CD4-positive, alpha-beta T cell (primary cell): ENCODE measurements around the gene KIAA0586. TPM values are rescaled to one million over a fixed set of nuclear protein-coding genes. Genes with fewer than 3 reads are reported as not detected.
"Not testable (repeated sequence)": the region's sequence is repeated elsewhere in the genome, so short reads cannot be mapped to it uniquely, and the experiment has no call there.

Experiments
- ATAC-seq: fragments of 200-7000 bp; cut with Tn5 transposase; one replicate; pipeline ENCODE4 v1.10.0; 2022; ENCODE audit warnings: mild to moderate bottlenecking; ENCODE audit not compliant: poor library complexity
- CTCF ChIA-PET: fragments of 350-600 bp; sonication (Branson Sonifier 250); formaldehyde crosslinking; loops from one replicate; lab custom pipeline; 2021; ENCODE audit warnings: antibody characterized with exemption, inconsistent platforms; lab: Charles Lee
- POLR2A ChIA-PET: fragments of 350-600 bp; sonication (Branson Sonifier 250); formaldehyde crosslinking; loops from one replicate; lab custom pipeline; 2021; ENCODE audit warnings: antibody characterized with exemption, inconsistent platforms; lab: Charles Lee
- DNase-seq, 14 experiments: peaks; one replicate each; pipeline ENCODE4 v3.0.0-alpha.2; 2013 to 2020; ENCODE audit warnings: mixed read lengths in 2 of 14
- H3K27ac ChIP-seq, 2 donors: one replicate each; pipeline versions ENCODE4 v1.5.1 to v1.7.0; 2013; ENCODE audit warnings: low read length in 2 of 2, low read depth in 1 of 2, mild to moderate bottlenecking in 1 of 2
- H3K27me3 ChIP-seq, 2 experiments: 1 replicate in 1 of 2; 2 replicates in 1 of 2; pipeline versions ENCODE4 v1.6.1 to v1.7.0; 2013; ENCODE audit warnings: low read length in 2 of 2, control low read depth in 1 of 2, mild to moderate bottlenecking in 1 of 2, moderate library complexity in 1 of 2; ENCODE audit not compliant: insufficient read depth in 2 of 2, control insufficient read depth in 1 of 2
- H3K36me3 ChIP-seq: one replicate; pipeline ENCODE4 v1.6.1; 2013; ENCODE audit warnings: low read length, control low read depth; ENCODE audit not compliant: insufficient read depth
- H3K4me1 ChIP-seq: one replicate; pipeline ENCODE4 v1.6.1; 2013; ENCODE audit warnings: low read length, control low read depth; ENCODE audit not compliant: insufficient read depth
- H3K4me3 ChIP-seq: one replicate; pipeline ENCODE4 v1.5.1; 2013; ENCODE audit warnings: mild to moderate bottlenecking, low read length, moderate library complexity
- H3K9me3 ChIP-seq, 2 experiments: 1 replicate in 1 of 2; 2 replicates in 1 of 2; pipeline versions ENCODE4 v1.6.1 to v1.7.0; 2013; ENCODE audit warnings: low read length in 2 of 2, mild to moderate bottlenecking in 2 of 2, control low read depth in 1 of 2, moderate library complexity in 1 of 2; ENCODE audit not compliant: control insufficient read depth in 1 of 2, insufficient read depth in 1 of 2
- H3K27ac Mint-ChIP-seq: one replicate; pipeline ENCODE4 v1.8.0; 2020; ENCODE audit warnings: mixed read lengths
- H3K27me3 Mint-ChIP-seq: one replicate; pipeline ENCODE4 v1.8.0; 2021; ENCODE audit warnings: mixed read lengths
- H3K36me3 Mint-ChIP-seq: one replicate; pipeline ENCODE4 v1.8.0; 2021; ENCODE audit warnings: low read depth, mixed read lengths
- H3K4me1 Mint-ChIP-seq: one replicate; pipeline ENCODE4 v1.8.0; 2021; ENCODE audit warnings: low read depth, mixed read lengths
- H3K4me3 Mint-ChIP-seq: one replicate; pipeline ENCODE4 v1.8.0; 2020; ENCODE audit warnings: mild to moderate bottlenecking, mixed read lengths
- H3K9me3 Mint-ChIP-seq: one replicate; pipeline ENCODE4 v1.8.0; 2020; ENCODE audit warnings: mixed read lengths
- intact Hi-C, 2 experiments: fragments of 100-400 bp; cut with DNase I in 1 of 2; cut with micrococcal nuclease in 1 of 2; formaldehyde crosslinking; loops; one replicate each; pipeline versions ENCODE4 v1.15.1 to v1.9.0; 2023 to 2025; cut with DNase I, micrococcal nuclease
- total RNA-seq, 174 experiments: library from RNA in 2 of 174; stranded (reverse) in 2 of 174; gene quantifications; one replicate each; pipeline ENCODE4 v1.2.3 and lab custom pipeline; 2021 to 2026
- TF ChIP-seq, protein P1 (sequence below): fragments of 200-600 bp; IDR thresholded peaks from one replicate; pipeline ENCODE4 v1.8.0; 2022; ENCODE audit warnings: antibody characterized with exemption, mild to moderate bottlenecking

KIAA0586 gene
- total RNA-seq, 2 experiments from 2014 or later, result 16.5 to 18.2 TPM

DNA sequence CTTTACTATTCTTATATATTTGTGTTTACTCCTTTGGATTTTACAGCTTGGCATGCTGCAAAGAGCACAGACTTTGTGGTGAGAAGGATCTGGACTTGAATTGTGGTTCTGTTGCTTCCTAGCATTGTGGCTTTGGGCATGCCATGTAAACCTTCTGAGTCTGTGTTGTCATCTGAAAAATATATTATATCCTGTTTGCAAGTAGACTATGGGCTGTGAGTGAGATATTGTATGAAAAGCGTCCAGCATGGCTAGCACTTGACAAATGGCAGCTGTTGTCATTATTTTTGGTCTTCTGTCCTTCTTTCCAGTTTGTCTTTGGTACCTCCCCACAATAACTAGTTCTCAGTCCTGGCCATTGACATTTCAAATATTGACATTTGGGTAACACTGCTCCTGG is 148.4 kb downstream of the KIAA0586 start:
- no peak overlapping the region for H3K27ac ChIP-seq
- intact Hi-C loops, result no loop called here
- H3K9me3 ChIP-seq, result no peaks in the 10 kb centered on the region
- no peak for DNase-seq
- Mint-ChIP-seq H3K9me3 (no peaks in the 10 kb centered on the region), H3K27me3 (no peaks in the 10 kb centered on the region), H3K36me3 (no peaks in the 10 kb centered on the region), H3K4me3 (no peak overlapping the region), H3K27ac (no peak overlapping the region), H3K4me1 (peaks cover 40% of the 10 kb centered on the region)
- H3K4me3 ChIP-seq, result no peak overlapping the region
- POLR2A ChIA-PET, result interaction anchor here (0.8 kb wide), 1 partner anchor 278 kb away, joined by 3 read pairs; the partner anchor contains the start of gene ARID4A
- H3K36me3 ChIP-seq, result no peaks in the 10 kb centered on the region
- peaks cover 18% of the 10 kb centered on the region for H3K4me1 ChIP-seq
- CTCF ChIA-PET, result no interaction called here
- H3K27me3 ChIP-seq, result no peaks in the 10 kb centered on the region
- no peak for ATAC-seq
- TF ChIP-seq, protein P1, sequence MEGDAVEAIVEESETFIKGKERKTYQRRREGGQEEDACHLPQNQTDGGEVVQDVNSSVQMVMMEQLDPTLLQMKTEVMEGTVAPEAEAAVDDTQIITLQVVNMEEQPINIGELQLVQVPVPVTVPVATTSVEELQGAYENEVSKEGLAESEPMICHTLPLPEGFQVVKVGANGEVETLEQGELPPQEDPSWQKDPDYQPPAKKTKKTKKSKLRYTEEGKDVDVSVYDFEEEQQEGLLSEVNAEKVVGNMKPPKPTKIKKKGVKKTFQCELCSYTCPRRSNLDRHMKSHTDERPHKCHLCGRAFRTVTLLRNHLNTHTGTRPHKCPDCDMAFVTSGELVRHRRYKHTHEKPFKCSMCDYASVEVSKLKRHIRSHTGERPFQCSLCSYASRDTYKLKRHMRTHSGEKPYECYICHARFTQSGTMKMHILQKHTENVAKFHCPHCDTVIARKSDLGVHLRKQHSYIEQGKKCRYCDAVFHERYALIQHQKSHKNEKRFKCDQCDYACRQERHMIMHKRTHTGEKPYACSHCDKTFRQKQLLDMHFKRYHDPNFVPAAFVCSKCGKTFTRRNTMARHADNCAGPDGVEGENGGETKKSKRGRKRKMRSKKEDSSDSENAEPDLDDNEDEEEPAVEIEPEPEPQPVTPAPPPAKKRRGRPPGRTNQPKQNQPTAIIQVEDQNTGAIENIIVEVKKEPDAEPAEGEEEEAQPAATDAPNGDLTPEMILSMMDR, result no peak

DNA sequence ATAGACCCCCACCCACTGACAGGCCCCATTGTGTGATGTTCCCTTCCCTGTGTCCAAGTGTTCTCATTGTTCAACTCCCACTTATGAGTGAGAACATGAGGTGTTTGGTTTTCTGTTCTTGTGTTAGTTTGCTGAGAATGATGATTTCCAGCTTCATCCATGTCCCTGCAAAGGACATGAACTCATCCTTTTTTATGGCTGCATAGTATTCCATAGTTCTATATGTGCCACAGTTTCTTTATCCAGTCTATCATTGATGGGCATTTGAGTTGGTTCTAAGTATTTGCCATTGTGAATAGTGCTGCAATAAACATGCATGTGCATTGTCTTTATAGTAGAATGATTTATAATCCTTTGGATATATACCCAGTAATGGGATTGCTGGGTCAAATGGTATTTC is 152.5 kb downstream of the KIAA0586 start:
- H3K9me3 Mint-ChIP-seq, intact Hi-C loops, H3K27me3 ChIP-seq, H3K4me3 Mint-ChIP-seq, H3K27me3 Mint-ChIP-seq, H3K36me3 Mint-ChIP-seq, H3K36me3 ChIP-seq, H3K27ac Mint-ChIP-seq, POLR2A ChIA-PET, H3K4me1 Mint-ChIP-seq, H3K9me3 ChIP-seq, H3K4me1 ChIP-seq, H3K4me3 ChIP-seq, H3K27ac ChIP-seq, DNase-seq, ATAC-seq, CTCF ChIA-PET: not testable (repeated sequence)

DNA sequence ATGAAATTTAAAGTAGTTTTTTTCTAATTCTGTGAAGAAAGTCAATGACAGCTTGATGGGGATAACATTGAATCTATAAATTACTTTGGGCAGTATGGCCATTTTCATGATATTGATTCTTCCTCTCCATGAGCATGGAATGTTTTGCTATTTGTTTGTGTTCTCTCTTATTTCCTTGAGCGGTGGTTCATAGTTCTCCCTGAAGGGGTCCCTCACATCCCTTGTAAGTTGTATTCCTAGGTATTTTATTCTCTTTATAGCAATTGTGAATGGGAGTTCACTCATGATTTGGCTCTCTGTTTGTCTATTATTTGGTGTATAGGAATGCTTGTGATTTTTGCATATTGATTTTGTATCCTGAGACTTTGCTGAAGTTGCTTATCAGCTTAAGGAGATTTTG is 153.9 kb downstream of the KIAA0586 start:
- H3K27ac ChIP-seq, intact Hi-C loops, H3K4me3 ChIP-seq, H3K36me3 ChIP-seq, H3K36me3 Mint-ChIP-seq, CTCF ChIA-PET, H3K4me1 ChIP-seq, ATAC-seq, H3K9me3 ChIP-seq, H3K27ac Mint-ChIP-seq, H3K27me3 ChIP-seq, H3K9me3 Mint-ChIP-seq, H3K27me3 Mint-ChIP-seq, H3K4me3 Mint-ChIP-seq, DNase-seq, POLR2A ChIA-PET, H3K4me1 Mint-ChIP-seq: not testable (repeated sequence)

DNA sequence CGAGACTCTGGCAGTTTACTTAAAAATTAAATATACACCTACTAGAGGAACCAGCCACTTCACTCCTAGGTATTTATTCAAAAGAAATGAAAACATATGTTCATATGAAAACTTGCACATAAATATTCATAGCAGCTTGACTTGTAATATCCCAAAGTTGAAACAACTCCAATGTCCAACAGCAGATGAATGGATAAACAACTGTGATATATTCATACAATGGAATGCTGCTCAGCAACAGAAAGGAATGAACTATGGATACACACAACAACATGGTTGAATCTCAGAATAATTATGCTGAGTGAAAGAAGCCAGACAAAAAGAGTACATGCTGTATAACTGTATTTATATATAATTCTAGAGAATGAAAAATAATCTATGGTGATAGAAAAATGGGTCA is 156.9 kb downstream of the KIAA0586 start:
- TF ChIP-seq, protein P1, result no peak
- H3K27me3 ChIP-seq, result no peaks in the 10 kb centered on the region
- Mint-ChIP-seq H3K4me1 (no peaks in the 10 kb centered on the region), H3K27ac (no peak overlapping the region), H3K9me3 (no peaks in the 10 kb centered on the region), H3K27me3 (no peaks in the 10 kb centered on the region), H3K4me3 (no peak overlapping the region), H3K36me3 (no peaks in the 10 kb centered on the region)
- POLR2A ChIA-PET, result no interaction called here
- no peak overlapping the region for H3K4me3 ChIP-seq
- no peaks in the 10 kb centered on the region for H3K36me3 ChIP-seq
- intact Hi-C loops, result no loop called here
- no peaks in the 10 kb centered on the region for H3K4me1 ChIP-seq
- CTCF ChIA-PET, result no interaction called here
- DNase-seq, result no peak
- no peak for ATAC-seq
- no peak overlapping the region for H3K27ac ChIP-seq
- no peaks in the 10 kb centered on the region for H3K9me3 ChIP-seq
